SW480 (cell line): Measurements from ENCODE around the gene SERINC3.
"Not testable (repeated sequence)": the region's sequence is repeated elsewhere in the genome, so short reads cannot be mapped to it uniquely, and the experiment has no call there.

ENCODE experiments used
- DNase-seq: peaks from one replicate; pipeline ENCODE4 v3.0.0-alpha.2; 2016; ENCODE audit warnings: low spot score

Gene SERINC3

GRCh38 chr20:44521484-44522481 is at the start of gene SERINC3:
SERINC3 (minus strand) TSS chr20:44522070; CDS start chr20:44521951, 119 bp downstream.
- DNase-seq = peak; percentile 94

- DNase-seq = no peak
Measured at GRCh38 chr20:44571362-44571988, 49.6 kb upstream of the SERINC3 start.

GRCh38 chr20:44570367-44570766 is 48.5 kb upstream of the SERINC3 start:
- DNase-seq = no peak

GRCh38 chr20:44566811-44567210 is 44.9 kb upstream of the SERINC3 start:
- no peak for DNase-seq

GRCh38 chr20:44566018-44566417 is 44.1 kb upstream of the SERINC3 start:
- no peak for DNase-seq

GRCh38 chr20:44561876-44562275 is 40.0 kb upstream of the SERINC3 start:
- DNase-seq = no peak

- not testable (repeated sequence) for DNase-seq
Measured at GRCh38 chr20:44560818-44561217, 38.9 kb upstream of the SERINC3 start.

- no peak for DNase-seq
Measured at GRCh38 chr20:44560229-44560628, 38.4 kb upstream of the SERINC3 start.

GRCh38 chr20:44559302-44559701 is 37.4 kb upstream of the SERINC3 start:
- DNase-seq = no peak

GRCh38 chr20:44552950-44553908 is 31.4 kb upstream of the SERINC3 start:
- no peak for DNase-seq

- DNase-seq = no peak
Measured at GRCh38 chr20:44552568-44552949, 30.7 kb upstream of the SERINC3 start.

GRCh38 chr20:44552050-44552449 is 30.2 kb upstream of the SERINC3 start:
- DNase-seq = no peak

- no peak for DNase-seq
Measured at GRCh38 chr20:44549123-44549522, 27.3 kb upstream of the SERINC3 start.

GRCh38 chr20:44547419-44547818 is 25.5 kb upstream of the SERINC3 start:
- DNase-seq = no peak

- no peak for DNase-seq
Measured at GRCh38 chr20:44544263-44544662, 22.4 kb upstream of the SERINC3 start.

- DNase-seq = no peak
Measured at GRCh38 chr20:44543358-44543757, 21.5 kb upstream of the SERINC3 start.

GRCh38 chr20:44542890-44543289 is 21.0 kb upstream of the SERINC3 start:
- DNase-seq = no peak

GRCh38 chr20:44541992-44542391 is 20.1 kb upstream of the SERINC3 start:
- no peak for DNase-seq

GRCh38 chr20:44540834-44541233 is 19.0 kb upstream of the SERINC3 start:
- peak; percentile 69 for DNase-seq

GRCh38 chr20:44537993-44538392 is 16.1 kb upstream of the SERINC3 start:
- DNase-seq = no peak

- DNase-seq = no peak
Measured at GRCh38 chr20:44536175-44536574, 14.3 kb upstream of the SERINC3 start.

GRCh38 chr20:44533928-44534327 is 12.1 kb upstream of the SERINC3 start:
- DNase-seq = no peak
